NB4 (cell line): Measurements from ENCODE around the gene ABHD14A.

Source experiments
- CTCF ChIP-seq: IDR thresholded peaks from one replicate; pipeline ENCODE4 v1.5.1; 2012; ENCODE audit warnings: low read depth, low read length
- POLR2A ChIP-seq: IDR thresholded peaks from 2 replicates; pipeline ENCODE4 v1.6.1; 2011; ENCODE audit warnings: mild to moderate bottlenecking; ENCODE audit not compliant: insufficient read length; ENCODE audit errors: extremely low read depth

- no peak for TF ChIP-seq CTCF
- TF ChIP-seq POLR2A = no peak
These were observed 15.2 kb upstream of the ABHD14A start for GRCh38 chr3:51959651-51960050.
